GM06990 (cell line): Measurements from ENCODE around the gene NPNT.
A peak's percentile ranks its signal among the peaks of the same experiment; 100 is the strongest.
"Not testable (repeated sequence)": the region's sequence is repeated elsewhere in the genome, so short reads cannot be mapped to it uniquely, and the experiment has no call there.

Experiments used
- DNase-seq: peaks from one replicate; pipeline ENCODE4 v3.0.0-alpha.2; 2011; ENCODE audit not compliant: insufficient read length; ENCODE audit errors: extremely low read depth
- H3K27me3 ChIP-seq: replicated peaks from 2 replicates; pipeline ENCODE4 v1.6.0; 2011; ENCODE audit warnings: low read length; ENCODE audit not compliant: control insufficient read depth, insufficient read depth
- H3K36me3 ChIP-seq: 2 replicates; pipeline ENCODE4 v1.5.1; 2011; ENCODE audit warnings: low read length; ENCODE audit not compliant: control insufficient read depth, insufficient read depth
- H3K4me3 ChIP-seq: replicated peaks from 2 replicates; pipeline ENCODE4 v1.5.1; 2011; ENCODE audit warnings: low read depth, mild to moderate bottlenecking, control low read depth, low read length
- CTCF ChIP-seq: IDR thresholded peaks from 2 replicates; pipeline ENCODE4 v1.5.1; 2011; ENCODE audit warnings: low read length, control low read depth, mild to moderate bottlenecking, inconsistent platforms; ENCODE audit not compliant: insufficient read depth, poor library complexity, severe bottlenecking

Gene NPNT

GRCh38 chr4:105894660-105895582, at the start of gene NPNT:
Gene NPNT (plus strand): TSS chr4:105895471. CDS start chr4:105895653, 182 bp downstream.
- H3K36me3 ChIP-seq: no peaks in the 10 kb centered on the region
- H3K4me3 ChIP-seq: peak within 1 kb of the TSS; percentile 72
- peak; percentile 85 for DNase-seq
- TF ChIP-seq CTCF: no peak
- H3K27me3 ChIP-seq: no peaks in the 10 kb centered on the region

DNA sequence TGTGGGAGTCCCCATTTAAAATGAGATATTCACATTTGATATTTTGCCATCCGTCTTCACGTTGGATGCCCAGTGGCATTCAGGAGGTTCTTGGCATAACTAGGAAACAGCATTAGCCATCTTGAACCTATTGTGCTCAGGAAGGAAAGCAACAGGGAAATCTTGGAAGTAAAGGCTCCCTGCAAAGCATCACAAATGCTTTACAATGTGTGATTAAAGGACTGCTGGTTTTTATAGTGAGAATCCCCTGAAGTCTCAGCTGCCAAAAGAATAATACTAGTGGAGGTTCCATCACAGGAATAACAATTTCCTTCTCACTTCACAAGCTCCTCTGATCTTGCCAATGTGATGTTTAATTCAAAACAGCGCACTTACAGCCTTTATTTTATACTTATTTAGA, 49.7 kb upstream of the NPNT start:
- DNase-seq: no peak
- H3K27me3 ChIP-seq: no peaks in the 10 kb centered on the region
- no peak for TF ChIP-seq CTCF
- no peak overlapping the region for H3K4me3 ChIP-seq
- no peaks in the 10 kb centered on the region; the same call in none of the 2 replicates for H3K36me3 ChIP-seq

GRCh38 chr4:105848359-105848758, 46.9 kb upstream of the NPNT start:
- H3K4me3 ChIP-seq, DNase-seq, H3K36me3 ChIP-seq, H3K27me3 ChIP-seq: not testable (repeated sequence)

GRCh38 chr4:105851196-105851595, 44.1 kb upstream of the NPNT start:
- no peak for DNase-seq
- Histone ChIP-seq H3K36me3 (no peaks in the 10 kb centered on the region), H3K27me3 (no peaks in the 10 kb centered on the region), H3K4me3 (no peak overlapping the region)
- TF ChIP-seq CTCF: no peak

DNA sequence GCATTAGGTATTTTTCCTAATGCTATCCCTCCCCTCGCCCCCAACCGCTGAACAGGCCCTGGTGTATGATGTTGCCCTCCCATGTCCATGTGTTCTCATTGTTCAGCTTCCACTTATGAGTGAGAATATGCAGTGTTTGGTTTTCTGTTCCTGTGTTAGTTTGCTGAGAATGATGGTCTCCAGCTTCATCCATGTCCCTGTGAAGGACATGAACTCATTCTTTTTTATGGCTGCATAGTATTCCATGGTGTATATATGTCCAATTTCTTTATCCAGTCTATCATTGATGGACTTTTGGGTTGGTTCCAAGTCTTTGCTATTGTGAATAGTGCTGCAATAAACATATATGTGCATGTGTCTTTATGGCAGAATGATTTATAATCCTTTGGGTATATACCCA, 43.0 kb upstream of the NPNT start:
- not testable (repeated sequence) for H3K27me3 ChIP-seq, H3K4me3 ChIP-seq, H3K36me3 ChIP-seq, DNase-seq

DNA sequence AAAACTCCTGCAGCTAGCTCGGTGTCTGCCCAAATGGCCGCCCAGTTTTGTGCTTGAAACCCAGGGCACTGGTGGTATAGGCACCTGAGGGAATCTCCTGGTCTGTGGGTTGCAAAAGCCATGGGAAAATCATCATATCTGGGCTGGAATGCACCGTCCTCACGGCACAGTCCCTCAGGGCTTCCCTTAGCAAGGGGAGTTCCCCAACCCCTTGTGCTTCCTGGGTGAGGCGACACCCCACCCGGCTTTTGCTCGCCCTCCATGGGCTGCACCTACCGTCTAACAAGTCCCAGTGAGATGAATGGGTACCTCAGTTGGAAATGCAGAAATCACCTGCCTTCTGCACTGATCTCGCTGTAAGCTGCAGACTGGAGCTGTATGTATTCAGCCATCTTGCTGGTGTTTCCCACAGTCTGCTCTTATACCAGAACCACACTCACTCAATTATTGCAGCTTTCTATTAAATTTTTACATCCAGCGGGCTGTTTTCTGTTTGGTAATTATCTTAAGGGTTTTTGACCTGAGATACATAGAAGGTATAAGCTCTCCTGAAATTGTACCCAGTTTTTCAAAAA, 36.7 kb upstream of the NPNT start:
- no peak for TF ChIP-seq CTCF
- no peaks in the 10 kb centered on the region for H3K36me3 ChIP-seq
- H3K4me3 ChIP-seq: no peak overlapping the region; the same call in 1 of the 2 replicates
- peak; percentile 51 for DNase-seq
- H3K27me3 ChIP-seq: no peaks in the 10 kb centered on the region
